ENCODE results near the gene CDK6. TPM values are rescaled to one million over a fixed set of nuclear protein-coding genes. Genes with fewer than 3 reads are reported as not detected.

Gene CDK6
- total and polyA plus RNA-seq, 5 experiments from 2014 or later = 10.1 to 29.4 (median 12.9) TPM

- DNase-seq (peak; percentile 72 to 91 (median 86)), ATAC-seq (peak; percentile 78 to 81)
- Mint-ChIP-seq H3K4me1 (peaks cover 30 to 57% (median 48%) of the 10 kb centered on the region in 4 donors), H3K9me3 (no peaks in the 10 kb centered on the region), H3K27ac (peak overlapping the region; percentile 85 to 95 (median 92)), H3K27me3 (peaks cover 0 to 12% (median 0%) of the 10 kb centered on the region in 5 donors), H3K4me3 (peak overlapping the region; percentile 88 to 99 (median 95)), H3K36me3 (peaks cover 0 to 4% (median 0%) of the 10 kb centered on the region in 3 donors)
- POLR2A ChIA-PET = interaction anchor here (0.6 to 2.4 kb wide), 6 partner anchors 22 to 305 kb away, joined by 3 to 8 read pairs (median 3); partner anchors contain the start of genes PEX1 and RBM48
Measured at GRCh38 chr7:92833024-92833765, 3.2 kb downstream of the CDK6 start.

GRCh38 chr7:92832534-92833023, 3.8 kb downstream of the CDK6 start:
- peak; percentile 1 to 3 for ATAC-seq
- DNase-seq = peak in 2 of 10 donors; percentile 0 to 7
- peaks cover 0 to 4% (median 0%) of the 10 kb centered on the region in 3 donors for H3K36me3 Mint-ChIP-seq
- H3K27ac Mint-ChIP-seq = peak overlapping the region; percentile 77 to 95 (median 90)
- H3K9me3 Mint-ChIP-seq = no peaks in the 10 kb centered on the region
- H3K4me3 Mint-ChIP-seq = peak overlapping the region; percentile 88 to 99 (median 95)
- H3K27me3 Mint-ChIP-seq = peaks cover 0 to 12% (median 0%) of the 10 kb centered on the region in 5 donors
- peaks cover 31 to 59% (median 50%) of the 10 kb centered on the region in 4 donors for H3K4me1 Mint-ChIP-seq
- POLR2A ChIA-PET = interaction anchor here (0.6 to 2.4 kb wide), 5 partner anchors 132 to 304 kb away, joined by 3 to 8 read pairs (median 3); partner anchors contain the start of genes PEX1 and RBM48

GRCh38 chr7:92831716-92832533, 4.4 kb downstream of the CDK6 start:
- ATAC-seq (no peak), DNase-seq (no peak)
- H3K27me3 Mint-ChIP-seq = peaks cover 0 to 12% (median 0%) of the 10 kb centered on the region in 5 donors
- peak overlapping the region; percentile 44 to 95 (median 90) for H3K27ac Mint-ChIP-seq
- peaks cover 0 to 4% (median 0%) of the 10 kb centered on the region in 3 donors for H3K36me3 Mint-ChIP-seq
- POLR2A ChIA-PET = interaction anchor here (0.5 to 2.4 kb wide), 4 partner anchors 18 to 207 kb away, joined by 3 to 8 read pairs (median 4); no protein-coding TSS in a partner anchor
- H3K4me3 Mint-ChIP-seq = peak overlapping the region; percentile 88 to 99 (median 95)
- peaks cover 32 to 59% (median 49%) of the 10 kb centered on the region in 4 donors for H3K4me1 Mint-ChIP-seq
- no peaks in the 10 kb centered on the region for H3K9me3 Mint-ChIP-seq

- no peaks in the 10 kb centered on the region for H3K9me3 Mint-ChIP-seq
- peak overlapping the region in 9 of 10 donors; percentile 38 to 99 (median 94) for H3K4me3 Mint-ChIP-seq
- peaks cover 0 to 4% (median 0%) of the 10 kb centered on the region in 3 donors for H3K36me3 Mint-ChIP-seq
- peaks cover 30 to 67% (median 54%) of the 10 kb centered on the region in 4 donors for H3K4me1 Mint-ChIP-seq
- no peak for ATAC-seq
- peaks cover 0 to 6% (median 0%) of the 10 kb centered on the region in 5 donors for H3K27me3 Mint-ChIP-seq
- DNase-seq = no peak
- POLR2A ChIA-PET = interaction anchor here (1.0 to 1.1 kb wide), 2 partner anchors 108 to 206 kb away, joined by 3 read pairs; no protein-coding TSS in a partner anchor
- H3K27ac Mint-ChIP-seq = peak overlapping the region in 4 of 10 donors; percentile 6 to 94 (median 62)
Measured at GRCh38 chr7:92830532-92831110, 5.8 kb downstream of the CDK6 start.

- no peak for DNase-seq
- Mint-ChIP-seq H3K36me3 (peaks cover 0 to 2% (median 2%) of the 10 kb centered on the region in 3 donors), H3K27ac (peak overlapping the region in 2 of 10 donors; percentile 18 to 90), H3K9me3 (no peaks in the 10 kb centered on the region), H3K27me3 (peaks cover 0 to 3% (median 0%) of the 10 kb centered on the region in 5 donors), H3K4me3 (peak overlapping the region in 7 of 10 donors; percentile 1 to 99 (median 49)), H3K4me1 (peaks cover 29 to 71% (median 51%) of the 10 kb centered on the region in 4 donors)
- ATAC-seq = no peak
- POLR2A ChIA-PET = no interaction called here
Measured at GRCh38 chr7:92830027-92830426, 6.3 kb downstream of the CDK6 start.

- POLR2A ChIA-PET = no interaction called here
- Mint-ChIP-seq H3K4me3 (peak overlapping the region in 1 of 10 donors; percentile 0), H3K4me1 (peaks cover 26 to 84% (median 47%) of the 10 kb centered on the region in 4 donors), H3K9me3 (no peaks in the 10 kb centered on the region), H3K36me3 (peaks cover 0 to 5% (median 2%) of the 10 kb centered on the region in 3 donors), H3K27me3 (no peaks in the 10 kb centered on the region), H3K27ac (no peak overlapping the region)
- no peak for ATAC-seq
- DNase-seq = no peak
Measured at GRCh38 chr7:92827464-92828120, 8.8 kb downstream of the CDK6 start.

- DNase-seq = no peak
- H3K4me1 Mint-ChIP-seq = peaks cover 19 to 72% (median 38%) of the 10 kb centered on the region in 4 donors
- peak overlapping the region in 2 of 10 donors; percentile 15 to 28 for H3K27ac Mint-ChIP-seq
- POLR2A ChIA-PET = no interaction called here
- ATAC-seq = no peak
- peaks cover 0 to 6% (median 2%) of the 10 kb centered on the region in 3 donors for H3K36me3 Mint-ChIP-seq
- H3K9me3 Mint-ChIP-seq = no peaks in the 10 kb centered on the region
- H3K27me3 Mint-ChIP-seq = no peaks in the 10 kb centered on the region
- H3K4me3 Mint-ChIP-seq = no peak overlapping the region
Measured at GRCh38 chr7:92826258-92826938, 10.0 kb downstream of the CDK6 start.

- ATAC-seq = no peak
- peaks cover 0 to 4% (median 1%) of the 10 kb centered on the region in 9 donors for H3K9me3 Mint-ChIP-seq
- H3K27ac Mint-ChIP-seq = peak overlapping the region in 2 of 10 donors; percentile 5 to 14
- no peak for DNase-seq
- peaks cover 16 to 62% (median 34%) of the 10 kb centered on the region in 4 donors for H3K4me1 Mint-ChIP-seq
- no peaks in the 10 kb centered on the region for H3K27me3 Mint-ChIP-seq
- POLR2A ChIA-PET = no interaction called here
- no peak overlapping the region for H3K4me3 Mint-ChIP-seq
- peaks cover 3 to 9% (median 3%) of the 10 kb centered on the region in 3 donors for H3K36me3 Mint-ChIP-seq
Measured at GRCh38 chr7:92824901-92825480, 11.4 kb downstream of the CDK6 start.

GRCh38 chr7:92824450-92824849, 11.9 kb downstream of the CDK6 start:
- peaks cover 0 to 10% (median 7%) of the 10 kb centered on the region in 9 donors for H3K9me3 Mint-ChIP-seq
- POLR2A ChIA-PET = no interaction called here
- no peak for ATAC-seq
- H3K4me3 Mint-ChIP-seq = no peak overlapping the region
- H3K4me1 Mint-ChIP-seq = peaks cover 16 to 61% (median 33%) of the 10 kb centered on the region in 4 donors
- peaks cover 4 to 15% (median 9%) of the 10 kb centered on the region in 3 donors for H3K36me3 Mint-ChIP-seq
- peak overlapping the region in 1 of 10 donors; percentile 5 for H3K27ac Mint-ChIP-seq
- DNase-seq = no peak
- H3K27me3 Mint-ChIP-seq = no peaks in the 10 kb centered on the region

- POLR2A ChIA-PET = no interaction called here
- no peaks in the 10 kb centered on the region for H3K27me3 Mint-ChIP-seq
- peaks cover 14 to 63% (median 38%) of the 10 kb centered on the region in 4 donors for H3K4me1 Mint-ChIP-seq
- H3K4me3 Mint-ChIP-seq = no peak overlapping the region
- DNase-seq (no peak), ATAC-seq (no peak)
- peaks cover 4 to 19% (median 15%) of the 10 kb centered on the region in 3 donors for H3K36me3 Mint-ChIP-seq
- peak overlapping the region in 2 of 10 donors; percentile 46 to 48 for H3K27ac Mint-ChIP-seq
- peaks cover 0 to 12% (median 8%) of the 10 kb centered on the region in 9 donors for H3K9me3 Mint-ChIP-seq
Measured at GRCh38 chr7:92823042-92823441, 13.3 kb downstream of the CDK6 start.

GRCh38 chr7:92820191-92820590, 16.2 kb downstream of the CDK6 start:
- Mint-ChIP-seq H3K4me3 (no peak overlapping the region), H3K9me3 (peaks cover 7 to 27% (median 14%) of the 10 kb centered on the region in 9 donors), H3K27me3 (no peaks in the 10 kb centered on the region), H3K36me3 (peaks cover 7 to 27% (median 24%) of the 10 kb centered on the region in 3 donors), H3K27ac (peak overlapping the region in 1 of 10 donors; percentile 20), H3K4me1 (peaks cover 12 to 49% (median 29%) of the 10 kb centered on the region in 4 donors)
- no peak for DNase-seq
- ATAC-seq = no peak
- POLR2A ChIA-PET = no interaction called here

All from naive thymus-derived CD8-positive, alpha-beta T cell (primary cell).